Measurements from ENCODE around the gene ROCK2.
"Not testable (repeated sequence)": the region's sequence is repeated elsewhere in the genome, so short reads cannot be mapped to it uniquely, and the experiment has no call there.

ROCK2 gene

GRCh38 chr2:11177871-11178690 lies 166.4 kb downstream of the ROCK2 start:
- DNase-seq (ENCODE audit: low read depth), result peak; percentile 34
- no peak for TF ChIP-seq CTCF (conservative IDR thresholded peaks at IDR 0.05; ENCODE audit: control insufficient read depth, insufficient read depth, low read depth, low read length)
- H3K4me3 ChIP-seq (ENCODE audit: control insufficient read depth, low read depth, low read length), result no peak overlapping the region

GRCh38 chr2:11175293-11175795 lies 169.1 kb downstream of the ROCK2 start:
- no peak overlapping the region for H3K4me3 ChIP-seq (ENCODE audit: control insufficient read depth, low read depth, low read length)
- DNase-seq (ENCODE audit: low read depth), result peak; percentile 45
- TF ChIP-seq CTCF (conservative IDR thresholded peaks at IDR 0.05; ENCODE audit: control insufficient read depth, insufficient read depth, low read depth, low read length), result no peak

DNA sequence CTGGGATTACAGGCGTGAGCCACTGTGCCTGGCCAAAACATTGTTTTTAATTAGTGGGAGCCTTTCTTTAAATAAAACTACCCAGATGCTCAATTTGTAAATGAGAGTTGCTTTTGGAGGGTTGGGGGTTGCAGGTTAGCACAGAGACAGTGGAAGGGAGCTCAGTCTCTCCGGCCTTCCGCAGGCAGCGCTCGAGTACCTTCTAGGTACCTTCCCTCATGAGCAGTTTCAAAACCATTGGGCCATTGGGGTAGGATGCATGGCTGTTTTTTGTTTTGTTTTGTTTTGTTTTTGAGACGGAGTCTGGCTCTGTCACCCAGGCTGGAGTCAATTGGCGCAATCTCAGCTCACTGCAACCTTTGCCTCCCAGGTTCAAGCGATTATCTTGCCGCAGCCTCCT lies 170.2 kb downstream of the ROCK2 start:
- no peak overlapping the region for H3K4me3 ChIP-seq (ENCODE audit: control insufficient read depth, low read depth, low read length)
- no peak for TF ChIP-seq CTCF (conservative IDR thresholded peaks at IDR 0.05; ENCODE audit: control insufficient read depth, insufficient read depth, low read depth, low read length)
- no peak for DNase-seq (ENCODE audit: low read depth)

DNA sequence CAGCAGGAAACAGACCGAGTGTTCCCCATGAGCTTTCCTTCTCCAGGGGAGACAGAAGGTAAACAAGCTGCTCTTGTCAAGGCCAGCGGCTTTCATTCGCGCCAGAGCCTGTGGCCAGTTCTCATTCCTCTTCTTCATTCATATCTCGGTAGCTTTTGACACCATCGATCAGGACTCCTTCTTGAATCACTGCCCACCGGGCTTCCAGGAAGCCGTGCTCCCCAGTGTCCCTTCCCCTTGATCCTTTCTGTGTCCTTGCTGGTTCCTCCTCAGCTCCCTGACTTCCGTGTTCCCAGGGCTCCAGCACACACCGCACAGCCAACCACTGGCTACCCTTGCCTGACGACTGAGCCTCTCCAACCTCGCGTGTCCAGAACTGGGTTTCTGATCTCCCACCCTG lies 175.1 kb downstream of the ROCK2 start:
- TF ChIP-seq CTCF (conservative IDR thresholded peaks at IDR 0.05; ENCODE audit: control insufficient read depth, insufficient read depth, low read depth, low read length), result no peak
- DNase-seq (ENCODE audit: low read depth), result no peak
- H3K4me3 ChIP-seq (ENCODE audit: control insufficient read depth, low read depth, low read length), result no peak overlapping the region

DNA sequence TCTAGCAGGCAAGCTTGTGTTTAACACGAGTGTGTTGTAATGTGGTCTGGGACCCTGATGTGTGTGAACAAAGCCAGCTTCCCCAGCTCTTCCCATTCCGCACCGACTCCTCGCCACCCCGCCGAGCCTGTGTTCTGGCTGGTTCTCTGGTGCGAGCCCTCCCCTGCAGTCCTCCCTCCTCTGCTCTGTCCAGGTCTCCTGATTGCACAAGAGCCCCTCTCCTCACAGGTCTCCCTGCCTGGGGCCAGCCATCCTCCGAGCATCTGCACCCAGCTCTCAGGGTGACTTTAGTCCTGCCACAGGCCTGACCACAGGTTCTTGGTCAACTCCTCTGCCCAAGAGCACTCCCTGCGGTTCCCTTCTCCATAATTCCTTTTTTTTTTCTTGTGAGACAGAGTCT lies 175.9 kb downstream of the ROCK2 start:
- H3K4me3 ChIP-seq (ENCODE audit: control insufficient read depth, low read depth, low read length), result no peak overlapping the region
- no peak for DNase-seq (ENCODE audit: low read depth)
- no peak for TF ChIP-seq CTCF (conservative IDR thresholded peaks at IDR 0.05; ENCODE audit: control insufficient read depth, insufficient read depth, low read depth, low read length)

DNA sequence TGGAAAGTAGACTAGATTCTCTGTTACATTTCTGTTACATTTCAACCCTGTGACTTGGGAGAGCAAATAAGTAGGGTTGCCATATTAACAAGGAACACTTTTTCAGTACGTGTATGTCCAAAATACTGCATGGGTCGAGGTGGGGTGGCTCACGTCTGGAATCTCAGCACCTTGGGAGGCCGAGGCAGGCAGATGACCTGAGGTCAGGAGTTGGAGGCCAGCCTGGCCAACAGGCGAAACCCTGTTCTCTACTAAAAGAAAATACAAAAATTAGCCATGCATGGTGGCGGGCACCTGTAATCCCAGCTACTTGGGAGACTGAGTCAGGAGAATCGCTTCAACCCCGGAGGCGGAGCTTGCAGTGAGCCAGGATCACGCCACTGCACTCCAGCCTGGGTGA lies 178.0 kb downstream of the ROCK2 start:
- no peak for TF ChIP-seq CTCF (conservative IDR thresholded peaks at IDR 0.05; ENCODE audit: control insufficient read depth, insufficient read depth, low read depth, low read length)
- H3K4me3 ChIP-seq (ENCODE audit: control insufficient read depth, low read depth, low read length), result no peak overlapping the region
- no peak for DNase-seq (ENCODE audit: low read depth)

GRCh38 chr2:11165046-11165445 lies 179.4 kb downstream of the ROCK2 start:
- DNase-seq (ENCODE audit: low read depth); H3K4me3 ChIP-seq (ENCODE audit: control insufficient read depth, low read depth, low read length): not testable (repeated sequence)
